ENCODE measurements around the gene TBL3.

GRCh38 chr16:2015947-2016208, 44.0 kb downstream of the TBL3 start:
- TF ChIP-seq ISL1 (CRISPR knock-in tag; IDR thresholded peaks at IDR 0.05) (no peak), ZFP30 (CRISPR knock-in tag; IDR thresholded peaks at IDR 0.05) (no peak), OSR1 (CRISPR knock-in tag; IDR thresholded peaks at IDR 0.05) (no peak)

All from SK-N-SH treated with all-trans-retinoic acid at 6 μM for 48 hours (cell line).